HepG2 (cell line): ENCODE measurements around the gene TJAP1. TPM values are rescaled to one million over a fixed set of nuclear protein-coding genes. Genes with fewer than 3 reads are reported as not detected.

Experiments
- ARID4A ChIP-seq: sonication (generic); formaldehyde crosslinking; IDR thresholded peaks from 2 replicates; pipeline ENCODE4 v1.5.0; 2020; ENCODE audit warnings: mild to moderate bottlenecking, missing genetic modification reagents, borderline replicate concordance
- ARNTL ChIP-seq: sonication (generic); formaldehyde crosslinking; IDR thresholded peaks from 2 replicates; pipeline ENCODE4 v1.4.0; 2020; ENCODE audit warnings: mild to moderate bottlenecking, missing genetic modification reagents
- ATF7-NPFF ChIP-seq: sonication (generic); formaldehyde crosslinking; IDR thresholded peaks from 2 replicates; pipeline ENCODE4 v1.8.1; 2023; ENCODE audit warnings: mild to moderate bottlenecking, low read depth, missing genetic modification reagents, moderate library complexity
- BHLHE40 ChIP-seq: IDR thresholded peaks from 2 replicates; pipeline ENCODE4 v1.6.1; 2011; ENCODE audit warnings: low read length, improper control_type of control experiment
- HNF4A ChIP-seq: sonication (generic); formaldehyde crosslinking; IDR thresholded peaks from 2 replicates; pipeline ENCODE4 v1.4.0; 2020; ENCODE audit warnings: missing genetic modification reagents
- MED1 ChIP-seq: sonication (generic); formaldehyde crosslinking; IDR thresholded peaks from 2 replicates; pipeline ENCODE4 v1.4.0; 2020; ENCODE audit warnings: missing genetic modification reagents
- PAXIP1 ChIP-seq: sonication (generic); formaldehyde crosslinking; conservative IDR thresholded peaks from 2 replicates; pipeline ENCODE4 v1.4.0; 2020; ENCODE audit warnings: mild to moderate bottlenecking, missing genetic modification reagents, moderate library complexity
- SOX5 ChIP-seq: IDR thresholded peaks from 2 replicates; pipeline ENCODE4 v1.6.1; 2016; ENCODE audit warnings: borderline replicate concordance
- SP1 ChIP-seq, 2 experiments: fragments of 450-650 bp in 1 of 2; sonication (generic) in 1 of 2; formaldehyde crosslinking in 1 of 2; IDR thresholded peaks; 2 replicates each; pipeline versions ENCODE4 v1.4.0 to v1.6.1; 2016 to 2020; ENCODE audit warnings: missing genetic modification reagents in 1 of 2
- TOE1 ChIP-seq: sonication (generic); formaldehyde crosslinking; IDR thresholded peaks from 2 replicates; pipeline ENCODE4 v1.4.0; 2020; ENCODE audit warnings: mild to moderate bottlenecking, missing genetic modification reagents
- TP53 ChIP-seq: sonication (generic); formaldehyde crosslinking; conservative IDR thresholded peaks from 2 replicates; pipeline ENCODE4 v1.4.0; 2020; ENCODE audit warnings: missing genetic modification reagents
- TSC22D2 ChIP-seq: sonication (generic); formaldehyde crosslinking; IDR thresholded peaks from 2 replicates; pipeline ENCODE4 v1.5.1; 2020; ENCODE audit warnings: missing genetic modification reagents, mild to moderate bottlenecking, borderline replicate concordance
- U2AF2 ChIP-seq: fragments of 200-400 bp; formaldehyde crosslinking; IDR thresholded peaks from 2 replicates; pipeline ENCODE4 v1.6.1; 2017; ENCODE audit warnings: low read depth, mild to moderate bottlenecking, low read length
- ZNF121 ChIP-seq: sonication (generic); formaldehyde crosslinking; IDR thresholded peaks from 2 replicates; pipeline ENCODE4 v1.5.0; 2020; ENCODE audit warnings: mild to moderate bottlenecking, missing genetic modification reagents
- ZNF256 ChIP-seq: sonication (generic); formaldehyde crosslinking; conservative IDR thresholded peaks from 2 replicates; pipeline ENCODE4 v1.4.0; 2020; ENCODE audit warnings: missing genetic modification reagents
- ZNF3 ChIP-seq: IDR thresholded peaks from 2 replicates; pipeline ENCODE4 v1.7.0; 2017; ENCODE audit warnings: inconsistent platforms
- ZNF34 ChIP-seq: sonication (generic); formaldehyde crosslinking; IDR thresholded peaks from 2 replicates; pipeline ENCODE4 v1.4.0; 2020; ENCODE audit warnings: mild to moderate bottlenecking, missing genetic modification reagents, borderline replicate concordance
- ZNF713 ChIP-seq: sonication (generic); formaldehyde crosslinking; IDR thresholded peaks from 2 replicates; pipeline ENCODE4 v1.4.0; 2020; ENCODE audit warnings: mild to moderate bottlenecking, missing genetic modification reagents
- ZNF792 ChIP-seq: IDR thresholded peaks from 2 replicates; pipeline ENCODE4 v1.6.1; 2016
- ZNF816 ChIP-seq: sonication (generic); formaldehyde crosslinking; IDR thresholded peaks from 2 replicates; pipeline ENCODE4 v1.8.0; 2022; ENCODE audit warnings: missing genetic modification reagents, mild to moderate bottlenecking, borderline replicate concordance
- polyA plus RNA-seq, 8 experiments: library from polyadenylated mRNA; depleted of rRNA in 3 of 8; stranded (reverse) in 7 of 8; unstranded in 1 of 8; fragments of >200 nt; fragmentation: Illumina TruSeq in 4 of 8; extraction: Trizol in 4 of 8; gene quantifications; 2 replicates each; pipeline versions ENCODE4 v1.2.1 to v1.2.3, GENCODE V29; 2011 to 2016; ENCODE audit warnings: low read depth in 4 of 8, missing spikeins in 1 of 8, mixed read lengths in 1 of 8; ENCODE audit not compliant: insufficient read depth in 1 of 8
- total RNA-seq, 5 experiments: library from RNA; depleted of rRNA; stranded (reverse); fragments of >200 nt; fragmentation: Illumina TruSeq; extraction: Trizol; gene quantifications; 2 replicates each; pipeline ENCODE4 v1.2.3, GENCODE V29; 2016; ENCODE audit warnings: low read depth in 1 of 5
- TF ChIP-seq, protein P1 (sequence below): sonication (generic); formaldehyde crosslinking; IDR thresholded peaks from 2 replicates; pipeline ENCODE4 v1.5.1; 2020; ENCODE audit warnings: mild to moderate bottlenecking, missing genetic modification reagents, borderline replicate concordance
- TF ChIP-seq, protein P2 (sequence below): sonication (generic); formaldehyde crosslinking; IDR thresholded peaks from 2 replicates; pipeline ENCODE4 v1.8.1; 2023; ENCODE audit warnings: mild to moderate bottlenecking, missing genetic modification reagents, borderline replicate concordance

The TJAP1 gene
- total and polyA plus RNA-seq, 2 of the 13 experiments (the other 11 are each of a cell fraction or from before 2014, with no cell fraction given) = 15.7 to 41.6 TPM

DNA sequence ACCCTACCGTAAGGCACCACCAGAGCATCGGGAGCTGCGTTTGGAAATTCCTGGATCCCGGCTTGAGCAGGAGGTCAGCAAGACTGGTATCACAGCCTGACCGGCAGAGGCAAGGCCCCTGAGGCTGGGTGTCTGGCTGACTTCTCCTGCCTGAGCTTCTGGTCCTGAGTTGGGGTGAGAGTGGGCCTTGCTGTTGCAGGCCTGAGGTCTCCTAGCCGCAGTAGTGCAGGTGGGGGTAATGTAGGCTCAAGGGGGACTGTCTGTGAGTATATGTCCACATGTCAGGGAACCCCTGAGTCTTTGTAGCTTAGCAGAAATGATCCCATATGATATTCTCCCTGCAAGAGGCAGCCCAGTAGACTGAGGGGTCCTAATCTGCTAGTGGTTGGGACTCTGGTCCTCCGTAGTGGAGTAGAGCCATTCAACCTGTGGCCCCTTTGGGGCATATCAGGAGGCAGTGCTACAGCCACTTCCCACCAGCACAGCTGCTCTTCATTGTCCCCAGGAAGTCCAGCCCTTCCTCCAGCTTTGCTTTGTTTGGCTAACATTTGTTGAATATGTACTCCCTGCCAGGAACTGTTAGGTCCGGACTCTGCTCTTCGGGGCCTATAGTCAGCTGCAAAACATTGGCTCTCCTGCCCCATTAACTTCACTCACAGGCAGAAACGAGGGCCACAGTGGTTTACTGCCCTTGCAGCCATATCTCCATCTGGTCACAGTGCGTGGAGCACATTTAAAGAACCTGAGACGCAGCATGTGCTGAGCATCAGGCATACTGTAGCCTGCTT lies 21.9 kb downstream of the TJAP1 start (continued):
- TF ChIP-seq U2AF2 = no peak
- no peak for TF ChIP-seq ZNF121
- no peak for TF ChIP-seq TP53 (CRISPR knock-in tag)
- TF ChIP-seq ZNF816 (CRISPR knock-in tag) = no peak
- peak; percentile 75 for TF ChIP-seq PAXIP1 (CRISPR knock-in tag)
- TF ChIP-seq MED1 (CRISPR knock-in tag) = 0 out of 2 replicates have a peak, but pooled peaks have one; percentile 49
- peak; percentile 39; the same call in 1 of the 2 replicates for TF ChIP-seq ARID4A (CRISPR knock-in tag)
- no peak for TF ChIP-seq ZNF3
- TF ChIP-seq SOX5 (CRISPR knock-in tag) = peak; percentile 71; the same call in 1 of the 2 replicates
- TF ChIP-seq, protein P1, sequence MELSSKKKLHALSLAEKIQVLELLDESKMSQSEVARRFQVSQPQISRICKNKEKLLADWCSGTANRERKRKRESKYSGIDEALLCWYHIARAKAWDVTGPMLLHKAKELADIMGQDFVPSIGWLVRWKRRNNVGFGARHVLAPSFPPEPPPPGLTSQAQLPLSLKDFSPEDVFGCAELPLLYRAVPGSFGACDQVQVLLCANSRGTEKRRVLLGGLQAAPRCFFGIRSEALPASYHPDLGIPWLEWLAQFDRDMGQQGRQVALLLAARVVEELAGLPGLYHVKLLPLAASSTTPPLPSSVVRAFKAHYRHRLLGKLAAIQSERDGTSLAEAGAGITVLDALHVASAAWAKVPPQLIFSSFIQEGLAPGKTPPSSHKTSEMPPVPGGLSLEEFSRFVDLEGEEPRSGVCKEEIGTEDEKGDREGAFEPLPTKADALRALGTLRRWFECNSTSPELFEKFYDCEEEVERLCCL (CRISPR knock-in tag) = no peak
- no peak for TF ChIP-seq TSC22D2 (CRISPR knock-in tag)
- no peak for TF ChIP-seq TOE1 (CRISPR knock-in tag)
- TF ChIP-seq, protein P2, sequence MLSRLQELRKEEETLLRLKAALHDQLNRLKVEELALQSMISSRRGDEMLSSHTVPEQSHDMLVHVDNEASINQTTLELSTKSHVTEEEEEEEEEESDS (CRISPR knock-in tag) = no peak
- TF ChIP-seq HNF4A (CRISPR knock-in tag) = peak; percentile 76
- no peak for TF ChIP-seq ARNTL (CRISPR knock-in tag)
- TF ChIP-seq ATF7-NPFF (CRISPR knock-in tag) = no peak
- TF ChIP-seq ZNF34 (CRISPR knock-in tag) = no peak
- TF ChIP-seq ZNF792 (CRISPR knock-in tag) = no peak
- no peak for TF ChIP-seq ZNF713 (CRISPR knock-in tag)
- no peak for TF ChIP-seq BHLHE40
- TF ChIP-seq ZNF256 (CRISPR knock-in tag) = no peak
- TF ChIP-seq SP1 (IDR thresholded peaks at IDR 0.05) = no peak
- TF ChIP-seq SP1 (CRISPR knock-in tag; IDR thresholded peaks at IDR 0.05) = no peak
